K562 (cell line): Measurements from ENCODE around the gene PEDS1. TPM values are rescaled to one million over a fixed set of nuclear protein-coding genes. Genes with fewer than 3 reads are reported as not detected.

Experiments
- ARID1B ChIP-seq: fragments of 450-650 bp; IDR thresholded peaks from 2 replicates; pipeline ENCODE4 v1.6.1; 2016; ENCODE audit warnings: antibody characterized with exemption, mild to moderate bottlenecking, inconsistent platforms
- CBX5 ChIP-seq: IDR thresholded peaks from 2 replicates; pipeline ENCODE4 v1.6.1; 2014; ENCODE audit warnings: low read depth, borderline replicate concordance
- DMBX1 ChIP-seq: fragments of 250-450 bp; sonication (Bioruptor Pico); IDR thresholded peaks from 2 replicates; pipeline ENCODE4 v1.8.0; 2022; ENCODE audit warnings: inconsistent platforms, mild to moderate bottlenecking, moderate library complexity, borderline replicate concordance
- ELF2 ChIP-seq: fragments of 250-450 bp; sonication (Bioruptor Pico); IDR thresholded peaks from 2 replicates; pipeline ENCODE4 v1.5.0; 2021; ENCODE audit warnings: mild to moderate bottlenecking
- FOS ChIP-seq: IDR thresholded peaks from 3 replicates; pipeline ENCODE4 v1.6.1; 2011; ENCODE audit not compliant: insufficient read length; ENCODE audit errors: extremely low read depth
- GABPB2 ChIP-seq: fragments of 250-450 bp; sonication (Bioruptor Pico); conservative IDR thresholded peaks from 2 replicates; pipeline ENCODE4 v1.5.1; 2021; ENCODE audit warnings: mild to moderate bottlenecking
- HDAC1 ChIP-seq, 2 experiments: fragments of 450-650 bp; IDR thresholded peaks; 2 replicates each; pipeline ENCODE4 v1.6.1; 2016 to 2017; ENCODE audit warnings: inconsistent platforms in 1 of 2, mild to moderate bottlenecking in 1 of 2, moderate library complexity in 1 of 2
- HOXB6 ChIP-seq: fragments of 250-450 bp; sonication (Bioruptor Pico); IDR thresholded peaks from 2 replicates; pipeline ENCODE4 v1.5.1; 2022; ENCODE audit warnings: mild to moderate bottlenecking, borderline replicate concordance
- ILF3 ChIP-seq: fragments of 450-650 bp; IDR thresholded peaks from 2 replicates; pipeline ENCODE4 v1.6.1; 2018; ENCODE audit warnings: antibody characterized with exemption, mild to moderate bottlenecking, moderate library complexity, borderline replicate concordance
- NCOR1 ChIP-seq: fragments of 450-650 bp; IDR thresholded peaks from 2 replicates; pipeline ENCODE4 v1.6.1; 2016; ENCODE audit warnings: mild to moderate bottlenecking, moderate library complexity
- NR3C1 ChIP-seq: sonication (generic); formaldehyde crosslinking; IDR thresholded peaks from 2 replicates; pipeline ENCODE4 v1.8.1; 2022; ENCODE audit warnings: missing genetic modification reagents
- NRF1 ChIP-seq, 2 experiments: fragments of 450-650 bp; IDR thresholded peaks in 1 of 2; conservative IDR thresholded peaks in 1 of 2; 2 replicates each; pipeline ENCODE4 v1.6.1; 2014; ENCODE audit warnings: mild to moderate bottlenecking in 2 of 2
- RFX5 ChIP-seq: IDR thresholded peaks from 2 replicates; pipeline ENCODE4 v1.6.1; 2011; ENCODE audit warnings: low read depth, mild to moderate bottlenecking, improper control_type of control experiment, low read length
- SPI1 ChIP-seq: IDR thresholded peaks from 2 replicates; pipeline ENCODE4 v1.6.1; 2011; ENCODE audit warnings: low read depth, low read length, control low read depth, borderline replicate concordance
- XRCC3 ChIP-seq: fragments of 450-650 bp; IDR thresholded peaks from 2 replicates; pipeline ENCODE4 v1.6.1; 2017; ENCODE audit warnings: mild to moderate bottlenecking, moderate library complexity
- ZNF282 ChIP-seq: sonication (generic); formaldehyde crosslinking; IDR thresholded peaks from 2 replicates; pipeline ENCODE4 v1.8.1; 2023; ENCODE audit warnings: missing genetic modification reagents
- polyA plus RNA-seq, 8 experiments: library from polyadenylated mRNA; depleted of rRNA in 4 of 8; stranded (reverse) in 5 of 8; unstranded in 3 of 8; fragments of >200 nt; fragmentation: Nextera tagmentation in 2 of 8; fragmentation: Illumina TruSeq in 1 of 8; extraction: Ambion mirVana in 2 of 8; extraction: Trizol in 1 of 8; gene quantifications; 2 replicates each; pipeline versions ENCODE4 v1.2.1 to v1.2.3, GENCODE V29; 2011 to 2014; ENCODE audit warnings: inconsistent platforms in 1 of 8, missing spikeins in 1 of 8
- total RNA-seq, 7 experiments: library from RNA; depleted of rRNA in 6 of 7; stranded (reverse); fragments of >200 nt in 6 of 7; fragmentation: Illumina TruSeq in 2 of 7; extraction: Trizol in 2 of 7; gene quantifications; 2 replicates each; pipeline versions ENCODE4 v1.2.1 to v1.2.3, GENCODE V29; 2011 to 2021; ENCODE audit warnings: low replicate concordance in 1 of 7
- TF ChIP-seq, protein P1 (sequence below): sonication (generic); formaldehyde crosslinking; IDR thresholded peaks from 2 replicates; pipeline ENCODE4 v1.8.1; 2023; ENCODE audit warnings: missing genetic modification reagents, mild to moderate bottlenecking, borderline replicate concordance
- TF ChIP-seq, protein P2 (sequence below): sonication (generic); formaldehyde crosslinking; IDR thresholded peaks from 2 replicates; pipeline ENCODE4 v1.8.0; 2022; ENCODE audit warnings: mild to moderate bottlenecking, low read depth, missing genetic modification reagents

Gene PEDS1
- total and polyA plus RNA-seq, 9 of the 15 experiments (the other 6 are each of a cell fraction or from before 2014, with no cell fraction given), result 2.9 to 38.5 (median 24.2) TPM

DNA sequence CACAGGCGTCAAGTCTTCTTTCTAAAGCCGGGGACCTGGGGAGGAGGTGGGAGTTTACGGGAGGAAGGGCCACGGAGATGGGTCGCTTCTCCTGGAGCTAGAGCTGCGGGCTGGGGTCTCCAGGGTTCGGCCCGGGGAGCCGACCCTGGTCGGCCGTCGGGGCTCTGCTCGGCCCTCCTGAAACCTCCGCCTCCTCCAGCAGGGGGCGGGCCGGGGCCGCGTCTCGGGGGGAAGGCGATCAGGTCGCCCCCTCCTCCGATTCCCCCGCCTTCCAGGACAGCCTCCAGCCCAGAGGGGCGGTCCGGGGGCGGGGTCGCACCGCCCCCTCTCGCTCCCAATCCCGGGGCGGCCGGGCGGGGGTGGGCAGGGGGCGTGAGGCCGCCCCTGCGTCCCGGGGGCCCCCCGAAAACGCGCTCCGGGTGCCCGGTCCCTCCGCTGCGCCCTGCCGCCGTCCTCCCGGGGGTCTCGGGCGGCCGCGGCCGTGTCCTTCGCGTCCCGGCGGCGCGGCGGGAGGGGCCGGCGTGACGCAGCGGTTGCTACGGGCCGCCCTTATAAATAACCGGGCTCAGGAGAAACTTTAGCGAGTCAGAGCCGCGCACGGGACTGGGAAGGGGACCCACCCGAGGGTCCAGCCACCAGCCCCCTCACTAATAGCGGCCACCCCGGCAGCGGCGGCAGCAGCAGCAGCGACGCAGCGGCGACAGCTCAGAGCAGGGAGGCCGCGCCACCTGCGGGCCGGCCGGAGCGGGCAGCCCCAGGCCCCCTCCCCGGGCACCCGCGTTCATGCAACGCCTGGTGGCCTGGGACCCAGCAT, 36.9 kb upstream of the PEDS1 start, which contains the start of gene CEBPB (continued):
- TF ChIP-seq, protein P1, sequence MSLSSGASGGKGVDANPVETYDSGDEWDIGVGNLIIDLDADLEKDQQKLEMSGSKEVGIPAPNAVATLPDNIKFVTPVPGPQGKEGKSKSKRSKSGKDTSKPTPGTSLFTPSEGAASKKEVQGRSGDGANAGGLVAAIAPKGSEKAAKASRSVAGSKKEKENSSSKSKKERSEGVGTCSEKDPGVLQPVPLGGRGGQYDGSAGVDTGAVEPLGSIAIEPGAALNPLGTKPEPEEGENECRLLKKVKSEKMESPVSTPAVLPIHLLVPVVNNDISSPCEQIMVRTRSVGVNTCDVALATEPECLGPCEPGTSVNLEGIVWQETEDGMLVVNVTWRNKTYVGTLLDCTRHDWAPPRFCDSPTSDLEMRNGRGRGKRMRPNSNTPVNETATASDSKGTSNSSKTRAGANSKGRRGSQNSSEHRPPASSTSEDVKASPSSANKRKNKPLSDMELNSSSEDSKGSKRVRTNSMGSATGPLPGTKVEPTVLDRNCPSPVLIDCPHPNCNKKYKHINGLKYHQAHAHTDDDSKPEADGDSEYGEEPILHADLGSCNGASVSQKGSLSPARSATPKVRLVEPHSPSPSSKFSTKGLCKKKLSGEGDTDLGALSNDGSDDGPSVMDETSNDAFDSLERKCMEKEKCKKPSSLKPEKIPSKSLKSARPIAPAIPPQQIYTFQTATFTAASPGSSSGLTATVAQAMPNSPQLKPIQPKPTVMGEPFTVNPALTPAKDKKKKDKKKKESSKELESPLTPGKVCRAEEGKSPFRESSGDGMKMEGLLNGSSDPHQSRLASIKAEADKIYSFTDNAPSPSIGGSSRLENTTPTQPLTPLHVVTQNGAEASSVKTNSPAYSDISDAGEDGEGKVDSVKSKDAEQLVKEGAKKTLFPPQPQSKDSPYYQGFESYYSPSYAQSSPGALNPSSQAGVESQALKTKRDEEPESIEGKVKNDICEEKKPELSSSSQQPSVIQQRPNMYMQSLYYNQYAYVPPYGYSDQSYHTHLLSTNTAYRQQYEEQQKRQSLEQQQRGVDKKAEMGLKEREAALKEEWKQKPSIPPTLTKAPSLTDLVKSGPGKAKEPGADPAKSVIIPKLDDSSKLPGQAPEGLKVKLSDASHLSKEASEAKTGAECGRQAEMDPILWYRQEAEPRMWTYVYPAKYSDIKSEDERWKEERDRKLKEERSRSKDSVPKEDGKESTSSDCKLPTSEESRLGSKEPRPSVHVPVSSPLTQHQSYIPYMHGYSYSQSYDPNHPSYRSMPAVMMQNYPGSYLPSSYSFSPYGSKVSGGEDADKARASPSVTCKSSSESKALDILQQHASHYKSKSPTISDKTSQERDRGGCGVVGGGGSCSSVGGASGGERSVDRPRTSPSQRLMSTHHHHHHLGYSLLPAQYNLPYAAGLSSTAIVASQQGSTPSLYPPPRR (CRISPR knock-in tag), result no peak
- TF ChIP-seq NCOR1 (0 out of 2 replicates have a peak, but pooled peaks have one; percentile 6), ELF2 (CRISPR knock-in tag) (peak; percentile 67; the same call in 1 of the 2 replicates), RFX5 (peak; percentile 89), SPI1 (no peak), NRF1 (conservative IDR thresholded peaks at IDR 0.05 in 1 of 2, IDR thresholded peaks at IDR 0.05 in 1 of 2) (peak in 1 of 2 experiments; percentile 40; a peak in 2 of 4 replicates), GABPB2 (CRISPR knock-in tag) (no peak), ARID1B (no peak), ILF3 (peak; percentile 53; the same call in 1 of the 2 replicates), HOXB6 (0 out of 2 replicates have a peak, but pooled peaks have one; percentile 23), ZNF282 (CRISPR knock-in tag) (no peak), FOS (no peak), XRCC3 (no peak), HDAC1 (IDR thresholded peaks at IDR 0.05) (peak in 1 of 2 experiments; percentile 42; a peak in 1 of 4 replicates), NR3C1 (CRISPR knock-in tag) (0 out of 2 replicates have a peak, but pooled peaks have one; percentile 33), DMBX1 (0 out of 2 replicates have a peak, but pooled peaks have one; percentile 31), CBX5 (no peak)
- TF ChIP-seq, protein P2, sequence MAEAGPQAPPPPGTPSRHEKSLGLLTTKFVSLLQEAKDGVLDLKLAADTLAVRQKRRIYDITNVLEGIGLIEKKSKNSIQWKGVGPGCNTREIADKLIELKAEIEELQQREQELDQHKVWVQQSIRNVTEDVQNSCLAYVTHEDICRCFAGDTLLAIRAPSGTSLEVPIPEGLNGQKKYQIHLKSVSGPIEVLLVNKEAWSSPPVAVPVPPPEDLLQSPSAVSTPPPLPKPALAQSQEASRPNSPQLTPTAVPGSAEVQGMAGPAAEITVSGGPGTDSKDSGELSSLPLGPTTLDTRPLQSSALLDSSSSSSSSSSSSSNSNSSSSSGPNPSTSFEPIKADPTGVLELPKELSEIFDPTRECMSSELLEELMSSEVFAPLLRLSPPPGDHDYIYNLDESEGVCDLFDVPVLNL (CRISPR knock-in tag), result 0 out of 2 replicates have a peak, but pooled peaks have one; percentile 56
